Heart right ventricle (tissue), 16 donors: ENCODE data around the gene C10orf71. TPM values are rescaled to one million over a fixed set of nuclear protein-coding genes. Genes with fewer than 3 reads are reported as not detected.

Experiments
- ATAC-seq, 8 donors: fragments of 200-7000 bp; cut with Tn5 transposase; one replicate each; pipeline ENCODE4 v1.9.1; 2020; ENCODE audit warnings: mild to moderate bottlenecking in 8 of 8, moderate library complexity in 8 of 8, moderate number of reproducible peaks in 1 of 8
- DNase-seq, 2 donors: peaks; one replicate each; pipeline ENCODE4 v3.0.0-alpha.2; 2020
- H3K27ac ChIP-seq, 10 donors: fragments of 200-600 bp; sonication (generic) in 2 of 10; one replicate each; pipeline versions ENCODE4 v1.5.0 to v1.8.0; 2020 to 2022; ENCODE audit warnings: mild to moderate bottlenecking in 3 of 10
- H3K27me3 ChIP-seq, 7 donors: fragments of 200-600 bp; one replicate each; pipeline ENCODE4 v1.8.0; 2021 to 2022; ENCODE audit warnings: mild to moderate bottlenecking in 2 of 7
- H3K36me3 ChIP-seq, 9 donors: fragments of 200-600 bp; sonication (generic) in 1 of 9; one replicate each; pipeline versions ENCODE4 v1.5.0 to v1.8.0; 2020 to 2022; ENCODE audit warnings: mild to moderate bottlenecking in 2 of 9
- H3K4me1 ChIP-seq, 9 donors: fragments of 200-600 bp; sonication (generic) in 1 of 9; one replicate each; pipeline versions ENCODE4 v1.5.0 to v1.8.0; 2020 to 2022; ENCODE audit warnings: mild to moderate bottlenecking in 4 of 9
- H3K4me3 ChIP-seq, 10 donors: fragments of 200-600 bp; sonication (generic) in 2 of 10; one replicate each; pipeline versions ENCODE4 v1.5.0 to v1.8.0; 2020 to 2022; ENCODE audit warnings: mild to moderate bottlenecking in 7 of 10, moderate library complexity in 2 of 10
- H3K9me3 ChIP-seq, 11 donors: fragments of 200-600 bp in 10 of 11; sonication (generic) in 2 of 11; one replicate each; pipeline versions ENCODE4 v1.5.0 to v1.8.0; 2013 to 2022; ENCODE audit warnings: mild to moderate bottlenecking in 2 of 11, control low read depth in 1 of 11, moderate library complexity in 1 of 11
- CTCF ChIP-seq, 9 donors: fragments of 200-600 bp; sonication (generic) in 2 of 9; IDR thresholded peaks; one replicate each; pipeline versions ENCODE4 v1.5.0 to v1.8.0; 2021 to 2022; ENCODE audit warnings: antibody characterized with exemption in 9 of 9, mild to moderate bottlenecking in 5 of 9, moderate library complexity in 1 of 9
- WGBS, 2 donors: extraction: QIAGEN DNeasy Blood & Tissue Kit; methylation state at CpG; one replicate each; pipeline ENCODE4 v1.1.7; 2013; ENCODE audit warnings: inconsistent platforms in 1 of 2; 5-methylcytosine and 5-hydroxymethylcytosine counted together
- intact Hi-C, 10 donors: fragments of 100-400 bp; cut with DNase I; formaldehyde crosslinking; loops; one replicate each; pipeline versions ENCODE4 v1.11.1 to v1.14.2; 2022
- polyA plus RNA-seq, 2 donors: library from polyadenylated mRNA; stranded (reverse); fragments of 200-250 nt; gene quantifications; one replicate each; pipeline ENCODE4 v1.2.3, GENCODE V29; 2013
- total RNA-seq, 10 donors: library from RNA; stranded (reverse); fragmentation: NEBNext Ultra II Directional in 3 of 10; extraction: Animal tissue kit (Norgen Biotek cat#: 25700) in 3 of 10; gene quantifications; one replicate each; pipeline versions ENCODE4 v1.2.1 to v1.2.4, GENCODE V29; 2021 to 2023
- donor health status: Arrhythmogenic right ventricular cardiomyopathy.
- donor health status: ischemic (EF 13 %, LVEDD 7.1; RV severe dilation, severe dysfunction).
- donor health status: healthy with polysubstance abuse.
- donor health status: DM: no; HTN: yes; CAD: no.
- donor health status: DM: no; HTN: no; CAD: no.
- donor health status: ischemic (EF 25% LVEDD 6.9; RV normal size, moderate dysfunction).
- donor health status: ischemic (EF 25% LVEDD 5.7; RV mildly dilated, moderate dysfunction).
- donor health status: healthy.
- donor health status: DM: yes; HTN: yes; CAD: no.
- donor health status: Ischemic cardiomyopathy.
- donor health status: ischemic (EF 35%, LVEDD 5.7; RV mildly dilated, moderate dysfunction).
- donor health status: nonischemic (EF 11% LVEDD 7.7; RV severe dilation, severe dysfunction).
- donor health status: DM: yes; HTN: yes; CAD: no.
- donor health status: PGD.
- donor health status: ischemic (EF 29% LVEDD 5.4; RV normal size, mild dysfunction).
- donor health status: nonischemic (EF 23%, LVEDD 6.1; RV moderate dilation, normal function).

The C10orf71 gene
- total and polyA plus RNA-seq, 12 donors, result 3.6 to 225 (median 149) TPM

- no peaks in the 10 kb centered on the region for H3K27me3 ChIP-seq
- no peaks in the 10 kb centered on the region for H3K4me1 ChIP-seq
- H3K9me3 ChIP-seq, result peaks cover 0 to 13% (median 0%) of the 10 kb centered on the region in 11 donors
- H3K36me3 ChIP-seq, result no peaks in the 10 kb centered on the region
- no peak overlapping the region for H3K27ac ChIP-seq
- ATAC-seq, result no peak
- no peak overlapping the region for H3K4me3 ChIP-seq
- intact Hi-C loops, result no loop called here
- no peak for TF ChIP-seq CTCF (IDR thresholded peaks at IDR 0.05)
- DNase-seq, result no peak
- WGBS, 2 donors, result 66 to 76% methylated on average over 4 of the region's 4 CpGs
These were observed 52.0 kb downstream of the C10orf71 start for GRCh38 chr10:49350846-49351532.

- TF ChIP-seq CTCF (IDR thresholded peaks at IDR 0.05), result no peak
- H3K4me1 ChIP-seq, result no peaks in the 10 kb centered on the region
- DNase-seq, result no peak
- H3K9me3 ChIP-seq, result peaks cover 0 to 13% (median 0%) of the 10 kb centered on the region in 11 donors
- no peaks in the 10 kb centered on the region for H3K27me3 ChIP-seq
- no peak overlapping the region for H3K4me3 ChIP-seq
- H3K27ac ChIP-seq, result no peak overlapping the region
- 91 to 94% methylated on average over 4 of the region's 4 CpGs for WGBS, 2 donors
- no peak for ATAC-seq
- no peaks in the 10 kb centered on the region for H3K36me3 ChIP-seq
- intact Hi-C loops, result no loop called here
These were observed 52.7 kb downstream of the C10orf71 start for GRCh38 chr10:49351669-49352068.

GRCh38 chr10:49352323-49352722 lies 53.4 kb downstream of the C10orf71 start:
- ATAC-seq (no peak), DNase-seq (no peak)
- 85 to 96% methylated on average over 2 of the region's 2 CpGs for WGBS, 2 donors
- H3K4me3 ChIP-seq, result no peak overlapping the region
- no peaks in the 10 kb centered on the region for H3K36me3 ChIP-seq
- H3K27ac ChIP-seq, result no peak overlapping the region
- intact Hi-C loops, result no loop called here
- TF ChIP-seq CTCF (IDR thresholded peaks at IDR 0.05), result no peak
- H3K9me3 ChIP-seq, result peaks cover 0 to 18% (median 1%) of the 10 kb centered on the region in 11 donors
- no peaks in the 10 kb centered on the region for H3K4me1 ChIP-seq
- no peaks in the 10 kb centered on the region for H3K27me3 ChIP-seq

GRCh38 chr10:49353026-49353894 lies 54.3 kb downstream of the C10orf71 start:
- TF ChIP-seq CTCF (IDR thresholded peaks at IDR 0.05), result no peak
- no peaks in the 10 kb centered on the region for H3K4me1 ChIP-seq
- H3K27ac ChIP-seq, result no peak overlapping the region
- DNase-seq, result no peak
- H3K4me3 ChIP-seq, result no peak overlapping the region
- no peaks in the 10 kb centered on the region for H3K27me3 ChIP-seq
- ATAC-seq, result no peak
- WGBS, 2 donors, result 76 to 87% methylated on average over 6 of the region's 6 CpGs
- peaks cover 0 to 28% (median 6%) of the 10 kb centered on the region in 11 donors for H3K9me3 ChIP-seq
- no peaks in the 10 kb centered on the region for H3K36me3 ChIP-seq
- intact Hi-C loops, result no loop called here
